ENCODE data around the gene TC2N.

The TC2N gene

DNA sequence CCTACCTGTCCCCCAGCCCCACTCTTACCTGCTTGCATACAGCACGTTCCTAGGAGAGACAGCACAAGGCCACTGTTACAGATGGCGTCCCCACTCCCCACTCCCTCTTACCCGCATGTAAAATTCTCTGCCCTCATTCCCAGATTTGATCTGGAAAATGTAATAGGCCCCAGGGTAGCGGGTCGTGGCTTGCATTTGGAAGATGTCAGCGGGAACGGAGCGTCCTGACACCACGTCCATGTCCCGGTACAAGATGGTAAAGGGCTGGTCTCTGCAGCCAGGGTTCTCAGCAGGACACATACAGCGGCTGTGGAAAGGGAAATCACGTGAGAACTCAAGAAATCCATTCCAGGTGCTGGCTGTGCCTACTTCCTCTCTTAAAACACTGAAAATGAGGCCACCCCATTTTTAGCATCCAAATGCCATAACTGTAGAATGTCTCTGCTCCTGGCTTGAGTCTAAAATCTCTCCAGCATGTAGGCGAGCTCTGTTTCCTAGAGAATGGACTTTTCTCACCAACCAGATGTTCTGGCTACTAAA is 10.1 kb upstream of the TC2N start:
- Histone ChIP-seq H3K4me1 (ENCODE audit: insufficient read depth, low read length, severe bottlenecking) (peaks cover 58% of the 10 kb centered on the region), H3K27ac (ENCODE audit: low read depth, low read length, poor library complexity, severe bottlenecking) (peak overlapping the region; percentile 99), H3K4me2 (ENCODE audit: low read length) (peak overlapping the region; percentile 16; the same call in 1 of the 2 replicates), H3K79me2 (ENCODE audit: insufficient read depth, low read length) (no peaks in the 10 kb centered on the region), H3K4me3 (ENCODE audit: low read depth, low read length, poor library complexity, severe bottlenecking) (no peak overlapping the region), H3F3A (ENCODE audit: insufficient read depth, low read length) (no peaks in the 10 kb centered on the region), H3K27me3 (ENCODE audit: insufficient read depth, low read length) (no peaks in the 10 kb centered on the region), H3K9me2 (ENCODE audit: low read depth, low read length) (no peaks in the 10 kb centered on the region), H4K20me1 (ENCODE audit: insufficient read depth, low read length) (no peaks in the 10 kb centered on the region), H3K9me3 (ENCODE audit: low read length) (no peaks in the 10 kb centered on the region), H3K9ac (ENCODE audit: low read length) (no peak overlapping the region; the same call in 1 of the 2 replicates), H3K36me3 (ENCODE audit: insufficient read depth, low read length) (no peaks in the 10 kb centered on the region), H2AFZ (ENCODE audit: low read length) (no peak overlapping the region)
- TF ChIP-seq, protein P1, sequence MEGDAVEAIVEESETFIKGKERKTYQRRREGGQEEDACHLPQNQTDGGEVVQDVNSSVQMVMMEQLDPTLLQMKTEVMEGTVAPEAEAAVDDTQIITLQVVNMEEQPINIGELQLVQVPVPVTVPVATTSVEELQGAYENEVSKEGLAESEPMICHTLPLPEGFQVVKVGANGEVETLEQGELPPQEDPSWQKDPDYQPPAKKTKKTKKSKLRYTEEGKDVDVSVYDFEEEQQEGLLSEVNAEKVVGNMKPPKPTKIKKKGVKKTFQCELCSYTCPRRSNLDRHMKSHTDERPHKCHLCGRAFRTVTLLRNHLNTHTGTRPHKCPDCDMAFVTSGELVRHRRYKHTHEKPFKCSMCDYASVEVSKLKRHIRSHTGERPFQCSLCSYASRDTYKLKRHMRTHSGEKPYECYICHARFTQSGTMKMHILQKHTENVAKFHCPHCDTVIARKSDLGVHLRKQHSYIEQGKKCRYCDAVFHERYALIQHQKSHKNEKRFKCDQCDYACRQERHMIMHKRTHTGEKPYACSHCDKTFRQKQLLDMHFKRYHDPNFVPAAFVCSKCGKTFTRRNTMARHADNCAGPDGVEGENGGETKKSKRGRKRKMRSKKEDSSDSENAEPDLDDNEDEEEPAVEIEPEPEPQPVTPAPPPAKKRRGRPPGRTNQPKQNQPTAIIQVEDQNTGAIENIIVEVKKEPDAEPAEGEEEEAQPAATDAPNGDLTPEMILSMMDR (IDR thresholded peaks at IDR 0.05; ENCODE audit: low read length) = no peak
- no peak for TF ChIP-seq EZH2 (IDR thresholded peaks at IDR 0.05; ENCODE audit: borderline replicate concordance, low read length)

DNA sequence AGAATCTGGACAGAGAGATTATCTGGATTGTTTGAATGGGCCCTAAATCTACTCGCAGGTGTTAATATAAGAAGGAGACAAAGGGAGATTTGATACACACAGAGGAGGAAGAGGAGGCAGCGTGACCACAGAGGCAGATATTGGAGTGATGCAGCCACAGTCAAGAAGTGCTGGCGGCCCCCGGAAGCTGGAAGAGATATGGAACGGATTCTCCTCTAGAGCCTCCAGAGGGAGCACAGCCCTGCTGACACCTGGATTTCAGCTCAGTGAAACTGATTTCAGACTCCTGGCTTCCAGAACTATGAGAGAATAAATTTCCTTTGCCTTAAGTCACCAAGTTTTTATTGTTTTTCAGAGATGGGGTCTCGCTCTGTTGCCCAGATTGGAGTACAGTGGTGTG is 9.2 kb upstream of the TC2N start:
- peak overlapping the region; percentile 99 for H3K27ac ChIP-seq (ENCODE audit: low read depth, low read length, poor library complexity, severe bottlenecking)
- TF ChIP-seq, protein P1 (IDR thresholded peaks at IDR 0.05; ENCODE audit: low read length) = no peak
- no peak for TF ChIP-seq EZH2 (IDR thresholded peaks at IDR 0.05; ENCODE audit: borderline replicate concordance, low read length)
- H4K20me1 ChIP-seq (ENCODE audit: insufficient read depth, low read length) = no peaks in the 10 kb centered on the region
- no peaks in the 10 kb centered on the region for H3K79me2 ChIP-seq (ENCODE audit: insufficient read depth, low read length)
- H3K4me3 ChIP-seq (ENCODE audit: low read depth, low read length, poor library complexity, severe bottlenecking) = no peak overlapping the region
- no peaks in the 10 kb centered on the region for H3K9me2 ChIP-seq (ENCODE audit: low read depth, low read length)
- H3F3A ChIP-seq (ENCODE audit: insufficient read depth, low read length) = no peaks in the 10 kb centered on the region
- H3K9ac ChIP-seq (ENCODE audit: low read length) = no peak overlapping the region
- H3K4me1 ChIP-seq (ENCODE audit: insufficient read depth, low read length, severe bottlenecking) = peaks cover 68% of the 10 kb centered on the region
- H2AFZ ChIP-seq (ENCODE audit: low read length) = no peak overlapping the region
- no peak overlapping the region for H3K4me2 ChIP-seq (ENCODE audit: low read length)
- no peaks in the 10 kb centered on the region for H3K27me3 ChIP-seq (ENCODE audit: insufficient read depth, low read length)
- no peaks in the 10 kb centered on the region for H3K36me3 ChIP-seq (ENCODE audit: insufficient read depth, low read length)
- H3K9me3 ChIP-seq (ENCODE audit: low read length) = no peaks in the 10 kb centered on the region

DNA sequence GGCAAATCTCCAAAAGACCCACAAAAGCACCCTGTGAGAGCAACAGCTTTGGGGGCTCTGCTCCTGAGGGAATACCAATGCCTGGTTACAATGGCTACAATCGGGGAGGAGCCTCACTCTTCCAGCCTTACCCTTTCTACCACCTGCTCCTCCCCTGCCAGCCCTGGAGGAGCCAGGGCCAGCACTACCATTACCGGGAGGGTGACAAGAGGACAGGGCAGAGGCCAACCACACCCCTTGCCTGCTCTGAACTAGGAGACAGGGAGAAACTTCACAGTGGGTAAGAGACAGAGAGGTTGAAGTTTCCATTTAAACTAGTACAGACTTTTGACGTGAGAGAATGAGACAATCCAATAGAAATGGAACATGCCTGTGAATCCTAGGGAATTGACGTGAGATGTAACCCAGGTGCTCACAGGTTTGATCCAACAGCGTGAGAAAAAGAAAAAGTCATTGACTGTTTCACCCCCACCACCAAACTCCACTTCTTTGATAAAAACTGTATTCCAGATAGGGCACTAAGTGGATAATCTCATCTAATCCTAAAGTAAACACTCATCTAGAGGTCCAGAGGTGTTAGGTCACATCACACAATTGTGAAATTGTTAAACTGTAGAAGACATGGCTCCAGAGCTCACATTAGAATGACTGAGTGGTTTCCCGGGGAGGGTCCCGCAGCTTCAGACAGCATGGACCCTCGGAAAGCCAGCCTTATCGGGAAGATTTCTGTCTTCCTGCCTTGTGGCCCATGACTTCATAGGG is 8.4 kb upstream of the TC2N start:
- Histone ChIP-seq H3K9me3 (ENCODE audit: low read length) (no peaks in the 10 kb centered on the region), H3K9ac (ENCODE audit: low read length) (peak overlapping the region; percentile 33; the same call in 1 of the 2 replicates), H3F3A (ENCODE audit: insufficient read depth, low read length) (no peaks in the 10 kb centered on the region), H3K4me3 (ENCODE audit: low read depth, low read length, poor library complexity, severe bottlenecking) (no peak overlapping the region), H3K79me2 (ENCODE audit: insufficient read depth, low read length) (no peaks in the 10 kb centered on the region), H3K4me1 (ENCODE audit: insufficient read depth, low read length, severe bottlenecking) (peaks cover 75% of the 10 kb centered on the region), H3K36me3 (ENCODE audit: insufficient read depth, low read length) (no peaks in the 10 kb centered on the region), H4K20me1 (ENCODE audit: insufficient read depth, low read length) (no peaks in the 10 kb centered on the region), H3K9me2 (ENCODE audit: low read depth, low read length) (no peaks in the 10 kb centered on the region), H2AFZ (ENCODE audit: low read length) (no peak overlapping the region), H3K27ac (ENCODE audit: low read depth, low read length, poor library complexity, severe bottlenecking) (peak overlapping the region; percentile 99), H3K4me2 (ENCODE audit: low read length) (no peak overlapping the region), H3K27me3 (ENCODE audit: insufficient read depth, low read length) (no peaks in the 10 kb centered on the region)
- TF ChIP-seq EZH2 (IDR thresholded peaks at IDR 0.05; ENCODE audit: borderline replicate concordance, low read length) = no peak
- TF ChIP-seq, protein P1 (IDR thresholded peaks at IDR 0.05; ENCODE audit: low read length) = no peak
